GM18951 (cell line): Measurements from ENCODE around the gene CFAP91.

ENCODE experiments used
- POLR2A ChIP-seq: IDR thresholded peaks from 4 replicates; pipeline ENCODE4 v1.6.1; 2011; ENCODE audit warnings: mild to moderate bottlenecking; ENCODE audit not compliant: insufficient read length, insufficient read depth; ENCODE audit errors: extremely low read depth
- in situ Hi-C: fragments of 300-500 bp; cut with MboI; formaldehyde crosslinking; loops from one replicate; pipeline ENCODE4 v1.12.0; 2022; ENCODE audit warnings: low sequenced_read_pairs, mixed read lengths, inconsistent platforms; ENCODE audit not compliant: unreplicated experiment

Gene CFAP91

GRCh38 chr3:119702530-119703527 is at the start of gene CFAP91:
TSS of gene CFAP91 (plus strand) at chr3:119703022. CDS start at chr3:119703099, 77 bp downstream.
- no peak for TF ChIP-seq POLR2A
- in situ Hi-C loops: no loop called here

GRCh38 chr3:119653876-119654275 is 48.9 kb upstream of the CFAP91 start:
- in situ Hi-C loops: no loop called here
- no peak for TF ChIP-seq POLR2A

GRCh38 chr3:119657887-119658702 is 44.7 kb upstream of the CFAP91 start:
- in situ Hi-C loops: no loop called here
- TF ChIP-seq POLR2A: no peak

GRCh38 chr3:119658994-119659393 is 43.8 kb upstream of the CFAP91 start:
- in situ Hi-C loops: no loop called here
- no peak for TF ChIP-seq POLR2A

GRCh38 chr3:119659606-119660291 is 43.1 kb upstream of the CFAP91 start:
- in situ Hi-C loops: no loop called here
- no peak for TF ChIP-seq POLR2A

- no peak for TF ChIP-seq POLR2A
- in situ Hi-C loops: no loop called here
Observed at GRCh38 chr3:119660474-119661440, 42.1 kb upstream of the CFAP91 start, which contains the start of gene POPDC2. TSS of gene POPDC2 (minus strand) at chr3:119660589. CDS start at chr3:119660423, 166 bp downstream.

- in situ Hi-C loops: no loop called here
- no peak for TF ChIP-seq POLR2A
Observed at GRCh38 chr3:119662604-119663373, 40.0 kb upstream of the CFAP91 start.

GRCh38 chr3:119663885-119664284 is 38.9 kb upstream of the CFAP91 start:
- no peak for TF ChIP-seq POLR2A
- in situ Hi-C loops: no loop called here

- in situ Hi-C loops: no loop called here
- TF ChIP-seq POLR2A: no peak
Observed at GRCh38 chr3:119664370-119664769, 38.5 kb upstream of the CFAP91 start.

GRCh38 chr3:119664850-119665379 is 37.9 kb upstream of the CFAP91 start:
- in situ Hi-C loops: no loop called here
- no peak for TF ChIP-seq POLR2A
